HG03558 (cell line): ENCODE results near the gene HERC6.
A peak's percentile ranks its signal among the peaks of the same experiment; 100 is the strongest.
"Not testable (repeated sequence)": the region's sequence is repeated elsewhere in the genome, so short reads cannot be mapped to it uniquely, and the experiment has no call there.

ENCODE experiments used
- ATAC-seq: cut with Tn5 transposase; IDR thresholded peaks from one replicate; pipeline ENCODE4 v1.9.1; 2021; ENCODE audit warnings: moderate number of reproducible peaks; ENCODE audit not compliant: unreplicated experiment; ENCODE audit errors: extremely low read depth

Gene HERC6

GRCh38 chr4:88443486-88443885 lies 64.8 kb downstream of the HERC6 start:
- ATAC-seq, result no peak

GRCh38 chr4:88445252-88445651 lies 66.6 kb downstream of the HERC6 start:
- no peak for ATAC-seq

GRCh38 chr4:88446124-88446523 lies 67.5 kb downstream of the HERC6 start:
- ATAC-seq, result no peak

GRCh38 chr4:88447371-88448095 lies 68.9 kb downstream of the HERC6 start:
- no peak for ATAC-seq

- not testable (repeated sequence) for ATAC-seq
Observed at GRCh38 chr4:88448211-88448765, 69.6 kb downstream of the HERC6 start.

- no peak for ATAC-seq
Observed at GRCh38 chr4:88448889-88449288, 70.2 kb downstream of the HERC6 start.

GRCh38 chr4:88449290-88449689 lies 70.6 kb downstream of the HERC6 start:
- ATAC-seq, result no peak

GRCh38 chr4:88451205-88451604 lies 72.6 kb downstream of the HERC6 start:
- ATAC-seq, result no peak

- ATAC-seq, result no peak
Observed at GRCh38 chr4:88452912-88453311, 74.3 kb downstream of the HERC6 start.

GRCh38 chr4:88456670-88457306 lies 78.1 kb downstream of the HERC6 start, which contains the start of gene HERC5:
Gene HERC5 (plus strand): TSS chr4:88457119. CDS start chr4:88457270, 151 bp downstream.
- ATAC-seq, result peak; percentile 80

GRCh38 chr4:88457307-88458103 lies 78.9 kb downstream of the HERC6 start:
- ATAC-seq, result peak; percentile 31

- ATAC-seq, result no peak
Observed at GRCh38 chr4:88458104-88458740, 79.6 kb downstream of the HERC6 start.

- no peak for ATAC-seq
Observed at GRCh38 chr4:88465653-88466192, 87.1 kb downstream of the HERC6 start.

GRCh38 chr4:88467392-88467791 lies 88.7 kb downstream of the HERC6 start:
- ATAC-seq, result no peak

- ATAC-seq, result no peak
Observed at GRCh38 chr4:88477229-88477860, 98.7 kb downstream of the HERC6 start.

GRCh38 chr4:88478247-88478646 lies 99.6 kb downstream of the HERC6 start:
- no peak for ATAC-seq

GRCh38 chr4:88481537-88481936 lies 102.9 kb downstream of the HERC6 start:
- no peak for ATAC-seq

- ATAC-seq, result no peak
Observed at GRCh38 chr4:88489100-88489761, 110.6 kb downstream of the HERC6 start.
